ENCODE results near the gene FAM217A.

DNA sequence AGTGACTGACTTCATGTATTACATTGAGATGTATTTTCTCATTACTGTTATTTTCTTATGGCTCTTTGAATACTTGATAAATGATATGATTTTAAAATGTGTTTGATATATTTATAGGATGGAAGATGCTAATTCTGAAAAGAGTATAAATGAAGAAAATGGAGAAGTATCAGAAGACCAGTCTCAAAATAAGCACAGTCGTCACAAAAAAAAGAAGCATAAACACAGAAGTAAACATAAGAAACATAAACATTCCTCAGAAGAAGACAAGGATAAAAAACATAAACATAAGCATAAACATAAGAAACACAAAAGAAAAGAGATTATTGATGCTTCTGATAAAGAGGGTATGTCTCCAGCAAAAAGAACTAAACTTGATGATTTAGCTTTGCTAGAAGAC is 47.5 kb downstream of the FAM217A start:
- TF ChIP-seq CTCF (IDR thresholded peaks at IDR 0.05) (no peak), POLR2A (IDR thresholded peaks at IDR 0.05) (no peak)

All from testis (tissue), 2 donors.